Esophagus muscularis mucosa (tissue), 3 donors: ENCODE results near the gene TMC2.

ENCODE experiments used
- CTCF ChIP-seq, 3 experiments: fragments of 200-600 bp in 2 of 3; fragments of 450-650 bp in 1 of 3; sonication (generic) in 2 of 3; IDR thresholded peaks; one replicate each; pipeline ENCODE4 v1.5.1; 2017 to 2019; ENCODE audit warnings: antibody characterized with exemption in 3 of 3, mild to moderate bottlenecking in 2 of 3, moderate library complexity in 1 of 3
- EP300 ChIP-seq: sonication (generic); formaldehyde crosslinking; IDR thresholded peaks from one replicate; pipeline ENCODE4 v1.6.1; 2017; ENCODE audit warnings: antibody characterized with exemption

- no peak for TF ChIP-seq EP300
- no peak for TF ChIP-seq CTCF (IDR thresholded peaks at IDR 0.05)
These were observed 63.1 kb downstream of the TMC2 start for GRCh38 chr20:2599288-2600006.
